H9 (cell line): Measurements from ENCODE around the gene GLT6D1. TPM values are rescaled to one million over a fixed set of nuclear protein-coding genes. Genes with fewer than 3 reads are reported as not detected.

Experiments used
- DNase-seq: peaks from one replicate; pipeline ENCODE4 v3.0.0-alpha.2; 2017
- H2AFZ ChIP-seq: one replicate; pipeline ENCODE4 v1.6.1; 2013; ENCODE audit warnings: mild to moderate bottlenecking, low read length, control low read depth, moderate library complexity
- H2AK5ac ChIP-seq: 2 replicates; pipeline ENCODE4 v1.6.1; 2013; ENCODE audit warnings: low read length, control low read depth, mixed read lengths; ENCODE audit not compliant: insufficient read length
- H2BK120ac ChIP-seq: one replicate; pipeline ENCODE4 v1.6.1; 2013; ENCODE audit warnings: low read depth, mild to moderate bottlenecking, low read length, control low read depth, inconsistent platforms; ENCODE audit not compliant: poor library complexity, severe bottlenecking
- H2BK12ac ChIP-seq: 2 replicates; pipeline ENCODE4 v1.6.1; 2013; ENCODE audit warnings: low read length, control low read depth, mixed read lengths, low read depth; ENCODE audit not compliant: insufficient read length
- H2BK15ac ChIP-seq: 2 replicates; pipeline ENCODE4 v1.6.1; 2013; ENCODE audit warnings: low read depth, low read length, control low read depth
- H2BK20ac ChIP-seq: one replicate; pipeline ENCODE4 v1.6.1; 2013; ENCODE audit warnings: low read depth, mild to moderate bottlenecking, low read length, control low read depth, inconsistent platforms; ENCODE audit not compliant: poor library complexity, severe bottlenecking
- H2BK5ac ChIP-seq: 2 replicates; pipeline ENCODE4 v1.6.1; 2013; ENCODE audit warnings: low read length, control low read depth, mixed read lengths; ENCODE audit not compliant: insufficient read length
- H3K14ac ChIP-seq: 2 replicates; pipeline ENCODE4 v1.6.1; 2013; ENCODE audit warnings: low read length, control low read depth; ENCODE audit not compliant: insufficient read depth
- H3K18ac ChIP-seq: 2 replicates; pipeline ENCODE4 v1.6.1; 2013; ENCODE audit warnings: low read depth, mild to moderate bottlenecking, mixed read lengths, low read length, control low read depth; ENCODE audit not compliant: insufficient read length
- H3K23ac ChIP-seq: 2 replicates; pipeline ENCODE4 v1.6.1; 2013; ENCODE audit warnings: low read length, control low read depth, mixed read lengths, low read depth; ENCODE audit not compliant: insufficient read length
- H3K23me2 ChIP-seq: 2 replicates; pipeline ENCODE4 v1.6.1; 2013; ENCODE audit warnings: low read depth, mild to moderate bottlenecking, mixed read lengths, low read length, control low read depth; ENCODE audit not compliant: insufficient read length, poor library complexity, severe bottlenecking
- H3K27ac ChIP-seq: 2 replicates; pipeline ENCODE4 v1.5.1; 2013; ENCODE audit warnings: low read length, control low read depth, mixed read lengths, low read depth; ENCODE audit not compliant: insufficient read length
- H3K27me3 ChIP-seq: 2 replicates; pipeline ENCODE4 v1.6.1; 2013; ENCODE audit warnings: low read length, control low read depth, inconsistent platforms; ENCODE audit not compliant: insufficient read depth
- H3K4ac ChIP-seq: 2 replicates; pipeline ENCODE4 v1.6.1; 2013; ENCODE audit warnings: low read depth, mild to moderate bottlenecking, control low read depth, inconsistent platforms, low read length, moderate library complexity
- H3K4me1 ChIP-seq: 2 replicates; pipeline ENCODE4 v1.6.1; 2013; ENCODE audit warnings: low read length, control low read depth, inconsistent platforms; ENCODE audit not compliant: insufficient read depth
- H3K4me2 ChIP-seq: 2 replicates; pipeline ENCODE4 v1.6.1; 2013; ENCODE audit warnings: low read length, control low read depth, mixed read lengths; ENCODE audit not compliant: insufficient read length, insufficient read depth
- H3K56ac ChIP-seq: 2 replicates; pipeline ENCODE4 v1.6.1; 2013; ENCODE audit warnings: low read depth, mild to moderate bottlenecking, mixed read lengths, low read length, control low read depth; ENCODE audit not compliant: insufficient read length
- H3K79me1 ChIP-seq: 2 replicates; pipeline ENCODE4 v1.6.1; 2013; ENCODE audit warnings: low read depth, mild to moderate bottlenecking, moderate library complexity, low read length, control low read depth, inconsistent platforms; ENCODE audit not compliant: insufficient read depth, poor library complexity, severe bottlenecking
- H3K79me2 ChIP-seq: 2 replicates; pipeline ENCODE4 v1.6.1; 2013; ENCODE audit warnings: low read length, control low read depth, inconsistent platforms; ENCODE audit not compliant: insufficient read depth
- H3K9ac ChIP-seq: 2 replicates; pipeline ENCODE4 v1.6.1; 2013; ENCODE audit warnings: low read length, control low read depth, mixed read lengths; ENCODE audit not compliant: insufficient read length; ENCODE audit errors: extremely low read depth
- H3K9me3 ChIP-seq: one replicate; pipeline ENCODE4 v1.6.1; 2013; ENCODE audit warnings: low read depth, low read length, inconsistent platforms; ENCODE audit not compliant: control insufficient read depth
- H3T11ph ChIP-seq: one replicate; pipeline ENCODE4 v1.6.1; 2013; ENCODE audit warnings: mild to moderate bottlenecking, low read length, control low read depth, inconsistent platforms
- H4K20me1 ChIP-seq: one replicate; pipeline ENCODE4 v1.6.1; 2013; ENCODE audit not compliant: control insufficient read depth, insufficient read length, insufficient read depth
- H4K5ac ChIP-seq: 2 replicates; pipeline ENCODE4 v1.6.1; 2013; ENCODE audit warnings: low read depth, mild to moderate bottlenecking, mixed read lengths, low read length, control low read depth; ENCODE audit not compliant: insufficient read length
- H4K8ac ChIP-seq: replicated peaks from 2 replicates; pipeline ENCODE4 v1.6.1; 2013; ENCODE audit warnings: low read length, control low read depth, mixed read lengths, low read depth; ENCODE audit not compliant: insufficient read length
- H4K91ac ChIP-seq: 2 replicates; pipeline ENCODE4 v1.6.1; 2013; ENCODE audit warnings: low read depth, mild to moderate bottlenecking, moderate library complexity, mixed read lengths, low read length, control low read depth; ENCODE audit not compliant: insufficient read length
- H3K27ac Mint-ChIP-seq, 3 experiments: 2 replicates in 2 of 3; 3 replicates in 1 of 3; pipeline ENCODE4 v1.8.0; 2020 to 2021; ENCODE audit warnings: mixed read lengths in 3 of 3, mild to moderate bottlenecking in 1 of 3, moderate library complexity in 1 of 3
- H3K27me3 Mint-ChIP-seq: 2 replicates; pipeline ENCODE4 v1.8.0; 2021; ENCODE audit warnings: low read depth, mild to moderate bottlenecking, moderate library complexity, mixed read lengths
- H3K36me3 Mint-ChIP-seq, 3 experiments: 2 replicates in 2 of 3; 3 replicates in 1 of 3; pipeline ENCODE4 v1.8.0; 2020 to 2021; ENCODE audit warnings: low read depth in 3 of 3, mixed read lengths in 3 of 3; ENCODE audit not compliant: insufficient read depth in 1 of 3
- H3K4me1 Mint-ChIP-seq, 2 experiments: 2 replicates each; pipeline ENCODE4 v1.8.0; 2020; ENCODE audit warnings: mixed read lengths in 2 of 2
- H3K4me3 Mint-ChIP-seq, 2 experiments: 2 replicates in 1 of 2; 3 replicates in 1 of 2; pipeline ENCODE4 v1.8.0; 2020 to 2021; ENCODE audit warnings: mild to moderate bottlenecking in 2 of 2, mixed read lengths in 2 of 2, moderate library complexity in 1 of 2
- H3K9me3 Mint-ChIP-seq, 2 experiments: 2 replicates in 1 of 2; 3 replicates in 1 of 2; pipeline ENCODE4 v1.8.0; 2020; ENCODE audit warnings: mild to moderate bottlenecking in 2 of 2, mixed read lengths in 2 of 2, moderate library complexity in 1 of 2
- WGBS: extraction: QIAGEN DNeasy Blood & Tissue Kit; methylation state at CpG from one replicate; pipeline ENCODE4 v1.1.7; 2013; ENCODE audit warnings: missing lambda C conversion rate, low lambda C conversion rate, mixed read lengths; ENCODE audit not compliant: insufficient read length; ENCODE audit errors: extremely low coverage; 5-methylcytosine and 5-hydroxymethylcytosine counted together
- total RNA-seq: library from RNA; stranded (reverse); gene quantifications from 2 replicates; pipeline ENCODE4 v1.2.1, GENCODE V29; 2021
- TF ChIP-seq, protein P1 (sequence below): fragments of 200-600 bp; sonication (generic); conservative IDR thresholded peaks from 3 replicates; pipeline ENCODE4 v1.8.0; 2021; ENCODE audit warnings: antibody characterized with exemption, mild to moderate bottlenecking

The GLT6D1 gene
- total RNA-seq, 1 experiment from 2014 or later = not detected

DNA sequence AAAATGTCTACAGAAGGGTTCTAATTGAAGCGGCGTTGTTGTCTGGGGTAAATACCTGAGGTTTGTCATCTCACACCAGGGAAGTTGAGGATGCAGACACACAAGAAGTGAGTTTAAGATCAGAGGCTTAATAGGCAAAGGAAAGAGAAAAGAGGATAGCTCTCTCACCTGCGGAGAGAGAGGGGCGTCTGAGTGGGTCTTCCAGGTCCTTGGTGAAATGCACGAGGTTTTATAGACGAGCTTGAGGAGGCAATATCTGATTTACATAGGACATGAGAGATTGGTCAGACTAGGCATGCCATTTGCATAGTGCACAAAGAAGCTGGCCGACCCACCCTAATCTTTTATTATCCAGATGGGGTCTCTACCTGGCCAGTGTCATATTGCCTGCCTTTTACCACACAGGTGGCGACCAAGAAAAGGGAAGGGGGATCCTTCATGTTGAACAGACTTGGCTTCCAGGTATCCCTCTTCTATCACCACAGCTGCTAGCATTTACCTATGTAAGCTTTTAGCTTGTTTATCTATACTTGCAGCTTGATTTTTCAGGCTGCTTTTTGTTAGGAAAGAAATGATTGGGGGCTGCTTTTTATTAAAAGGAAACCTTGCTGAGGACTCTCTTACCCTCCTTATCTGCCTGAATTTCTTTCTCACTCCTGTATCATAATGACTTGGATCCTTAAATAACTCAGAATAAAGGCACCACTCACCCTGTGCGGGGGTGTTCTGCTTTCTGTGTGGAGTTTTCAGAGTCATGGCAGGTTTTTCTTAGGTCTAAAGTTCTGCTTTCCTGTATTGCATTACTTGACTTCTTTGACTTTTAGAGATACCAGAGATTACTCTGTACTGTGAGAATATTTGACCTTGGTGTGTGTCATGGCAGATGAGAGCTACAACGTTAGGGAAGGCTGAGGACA is 9.4 kb upstream of the GLT6D1 start:
- peak; percentile 87 for DNase-seq

More for the DNA sequence above, 9.4 kb upstream of the GLT6D1 start:
- Histone ChIP-seq H4K8ac (no peak overlapping the region), H3K9me3 (peaks cover 34% of the 10 kb centered on the region), H2BK5ac (no peak overlapping the region), H2AFZ (no peak overlapping the region), H3K4me1 (peaks cover 4% of the 10 kb centered on the region; the same call in 1 of the 2 replicates), H3K9ac (peak overlapping the region; percentile 5), H3K14ac (no peak overlapping the region), H3K27ac (peak overlapping the region; percentile 27), H3K79me2 (0 out of 2 replicates have a peak, but pooled peaks cover 1% of the 10 kb centered on the region), H2BK12ac (no peak overlapping the region), H3T11ph (no peak overlapping the region), H3K4ac (no peak overlapping the region), H3K27me3 (no peaks in the 10 kb centered on the region), H3K4me2 (peak overlapping the region; percentile 89), H2BK20ac (no peak overlapping the region), H3K23me2 (no peaks in the 10 kb centered on the region), H3K56ac (no peak overlapping the region), H3K18ac (no peak overlapping the region), H3K23ac (no peak overlapping the region), H2AK5ac (no peak overlapping the region), H3K79me1 (no peaks in the 10 kb centered on the region), H4K5ac (no peak overlapping the region), H4K20me1 (no peaks in the 10 kb centered on the region), H2BK120ac (no peak overlapping the region), H2BK15ac (no peak overlapping the region), H4K91ac (no peak overlapping the region)
- Mint-ChIP-seq H3K27ac (peak overlapping the region in 2 of 3 experiments; percentile 59 to 86; a peak in 5 of 7 replicates), H3K4me3 (peak overlapping the region in 1 of 2 experiments; percentile 25; a peak in 2 of 5 replicates), H3K4me1 (peaks cover 16 to 30% of the 10 kb centered on the region in 2 experiments), H3K27me3 (peaks cover 6% of the 10 kb centered on the region), H3K9me3 (peaks cover 90 to 93% of the 10 kb centered on the region in 2 experiments), H3K36me3 (peaks cover 57 to 82% (median 68%) of the 10 kb centered on the region in 3 experiments)
- TF ChIP-seq, protein P1, sequence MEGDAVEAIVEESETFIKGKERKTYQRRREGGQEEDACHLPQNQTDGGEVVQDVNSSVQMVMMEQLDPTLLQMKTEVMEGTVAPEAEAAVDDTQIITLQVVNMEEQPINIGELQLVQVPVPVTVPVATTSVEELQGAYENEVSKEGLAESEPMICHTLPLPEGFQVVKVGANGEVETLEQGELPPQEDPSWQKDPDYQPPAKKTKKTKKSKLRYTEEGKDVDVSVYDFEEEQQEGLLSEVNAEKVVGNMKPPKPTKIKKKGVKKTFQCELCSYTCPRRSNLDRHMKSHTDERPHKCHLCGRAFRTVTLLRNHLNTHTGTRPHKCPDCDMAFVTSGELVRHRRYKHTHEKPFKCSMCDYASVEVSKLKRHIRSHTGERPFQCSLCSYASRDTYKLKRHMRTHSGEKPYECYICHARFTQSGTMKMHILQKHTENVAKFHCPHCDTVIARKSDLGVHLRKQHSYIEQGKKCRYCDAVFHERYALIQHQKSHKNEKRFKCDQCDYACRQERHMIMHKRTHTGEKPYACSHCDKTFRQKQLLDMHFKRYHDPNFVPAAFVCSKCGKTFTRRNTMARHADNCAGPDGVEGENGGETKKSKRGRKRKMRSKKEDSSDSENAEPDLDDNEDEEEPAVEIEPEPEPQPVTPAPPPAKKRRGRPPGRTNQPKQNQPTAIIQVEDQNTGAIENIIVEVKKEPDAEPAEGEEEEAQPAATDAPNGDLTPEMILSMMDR = no peak
- WGBS = no CpG with 5 or more reads among the region's 10 CpGs
